NCI-H2227 (cell line): ENCODE data around the gene NKPD1.

ENCODE experiments used
- DNase-seq: peaks from one replicate; lab custom pipeline; 2025; ENCODE audit not compliant: unreplicated experiment; lab: John Stamatoyannopoulos, UW

Gene NKPD1

DNA sequence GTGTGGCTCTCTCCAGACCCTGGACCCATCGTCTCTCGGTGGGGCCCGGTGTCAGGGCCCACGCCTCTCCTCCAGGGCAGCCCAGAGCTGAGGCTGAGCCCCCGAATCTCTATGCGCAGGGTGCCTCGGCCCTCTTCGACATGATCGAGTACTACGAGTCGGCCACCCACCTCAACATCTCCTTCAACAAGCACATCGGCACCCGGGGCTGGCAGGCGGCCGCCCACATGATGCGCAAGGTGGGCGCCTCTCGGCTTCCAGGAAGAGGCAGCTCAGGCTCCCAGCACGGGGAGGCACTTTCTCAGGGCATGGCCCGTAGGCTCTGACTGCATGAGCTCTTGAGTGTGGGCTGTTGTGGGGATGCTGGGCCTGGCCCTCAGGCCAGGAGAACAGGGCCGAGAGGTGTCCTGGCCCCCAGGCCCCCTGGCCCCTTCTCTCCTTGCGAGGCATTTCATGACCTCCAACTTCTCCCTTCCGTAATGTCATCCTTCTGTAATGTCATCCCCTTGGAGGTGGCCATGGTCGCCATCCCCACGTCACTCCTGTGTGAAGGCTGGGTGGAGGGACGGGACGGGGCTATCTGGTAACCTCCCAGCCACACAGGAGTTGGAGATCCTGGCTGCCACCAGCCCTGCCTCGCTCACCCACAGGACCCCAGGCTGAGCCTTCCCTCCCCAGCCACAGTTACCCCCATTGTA is 19.4 kb downstream of the NKPD1 start:
- no peak for DNase-seq

DNA sequence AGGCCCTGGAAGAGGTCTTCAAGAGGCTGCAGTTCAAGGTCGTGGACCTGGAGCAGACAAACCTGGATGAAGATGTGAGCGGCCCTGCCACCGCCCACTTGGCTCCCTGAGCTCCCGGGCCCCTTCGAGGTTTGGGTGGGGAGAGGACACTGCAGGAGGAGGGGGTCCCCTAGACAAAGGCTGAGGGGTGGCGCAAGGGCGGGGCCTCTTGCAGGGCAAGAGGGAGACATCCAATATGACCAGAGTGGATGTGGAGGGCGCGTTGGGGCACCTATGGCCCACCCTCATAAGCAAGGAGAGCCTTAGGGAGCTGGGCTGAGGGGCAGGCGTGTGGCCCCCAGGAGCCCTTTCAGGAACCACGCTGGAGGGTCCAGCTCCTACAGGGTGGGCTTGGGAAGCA is 20.2 kb downstream of the NKPD1 start:
- DNase-seq, result no peak

DNA sequence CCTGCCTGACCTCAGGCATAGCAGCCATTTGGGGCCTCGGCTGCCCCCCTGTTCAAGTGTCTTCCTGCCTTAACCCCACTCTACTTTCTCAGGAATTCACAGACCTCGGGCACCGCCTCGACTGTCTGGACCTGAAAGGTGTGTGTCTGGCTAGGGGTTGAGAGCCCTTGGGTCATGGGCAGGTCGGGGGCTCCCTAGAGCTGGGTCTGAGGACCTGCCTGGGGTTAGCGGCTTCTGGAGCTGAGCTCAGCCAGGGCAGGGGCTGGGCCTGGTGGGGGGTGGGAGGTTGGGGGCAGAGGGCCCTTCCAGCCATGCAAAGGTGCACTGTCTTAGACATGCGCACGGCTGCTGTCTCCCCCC is 20.7 kb downstream of the NKPD1 start:
- DNase-seq, result no peak

DNA sequence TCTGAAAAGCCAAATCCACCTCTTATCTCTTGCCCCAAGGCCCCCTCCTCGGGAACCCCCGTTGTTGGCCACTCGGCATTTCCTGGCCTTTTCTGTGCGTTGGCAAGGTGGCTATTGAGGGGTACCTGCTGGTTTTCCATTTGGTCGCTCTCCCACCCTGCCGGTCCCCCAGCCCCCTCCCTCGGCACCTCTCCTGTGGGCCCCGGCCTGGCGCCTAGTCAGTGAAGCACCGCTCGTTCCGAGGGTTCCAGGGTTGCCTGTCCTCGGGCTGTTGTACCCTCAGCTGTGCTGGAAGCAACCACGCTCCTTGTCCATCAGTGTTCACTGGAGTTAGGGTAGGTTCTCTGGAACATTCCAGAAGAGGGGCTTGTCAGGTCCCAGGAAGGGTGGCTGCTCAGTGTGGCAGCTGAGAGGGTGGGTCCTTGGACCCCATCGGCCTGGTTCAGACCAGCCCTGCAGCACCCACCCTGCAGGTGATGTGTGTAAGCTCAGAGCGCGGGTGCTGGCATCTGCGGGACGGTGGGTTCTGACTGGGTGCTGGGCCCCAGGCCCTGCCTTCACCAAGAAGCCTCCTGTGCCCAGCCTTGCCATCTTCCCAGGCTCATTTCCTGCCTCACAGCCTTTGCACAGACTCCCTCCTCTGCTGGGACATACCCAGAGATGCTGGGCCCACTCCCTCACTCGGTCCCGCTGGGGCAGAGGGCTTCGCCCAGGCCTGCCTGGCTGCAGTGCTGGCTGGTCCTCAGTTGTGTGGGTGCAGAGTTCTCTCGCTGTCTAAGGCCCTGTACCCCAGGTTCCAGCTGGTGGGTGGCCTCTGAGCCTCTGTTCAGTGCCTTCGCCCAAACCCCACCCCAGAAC is 21.3 kb downstream of the NKPD1 start:
- no peak for DNase-seq

DNA sequence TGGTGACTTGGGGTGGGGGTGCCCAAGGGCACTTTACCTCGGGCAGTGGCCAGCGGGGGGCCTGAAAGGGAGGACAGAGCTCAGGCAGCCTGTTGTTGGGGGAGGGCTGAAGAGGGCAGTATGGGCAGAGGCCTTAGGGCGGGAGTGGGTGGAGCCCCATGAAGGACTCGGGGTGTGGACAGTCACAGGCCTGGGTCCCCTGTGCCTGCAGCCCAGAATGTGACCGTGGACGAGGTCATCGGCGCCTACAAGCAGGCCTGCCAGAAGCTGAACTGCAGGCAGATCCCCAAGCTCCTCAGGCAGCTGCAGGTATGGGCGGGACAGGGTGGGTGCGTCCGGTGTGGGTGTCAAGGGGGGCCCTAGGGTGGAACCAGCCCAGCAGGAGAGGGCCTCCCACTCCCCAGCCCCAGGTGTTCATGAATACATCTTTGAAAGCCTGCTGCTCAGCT is 22.5 kb downstream of the NKPD1 start:
- no peak for DNase-seq

DNA sequence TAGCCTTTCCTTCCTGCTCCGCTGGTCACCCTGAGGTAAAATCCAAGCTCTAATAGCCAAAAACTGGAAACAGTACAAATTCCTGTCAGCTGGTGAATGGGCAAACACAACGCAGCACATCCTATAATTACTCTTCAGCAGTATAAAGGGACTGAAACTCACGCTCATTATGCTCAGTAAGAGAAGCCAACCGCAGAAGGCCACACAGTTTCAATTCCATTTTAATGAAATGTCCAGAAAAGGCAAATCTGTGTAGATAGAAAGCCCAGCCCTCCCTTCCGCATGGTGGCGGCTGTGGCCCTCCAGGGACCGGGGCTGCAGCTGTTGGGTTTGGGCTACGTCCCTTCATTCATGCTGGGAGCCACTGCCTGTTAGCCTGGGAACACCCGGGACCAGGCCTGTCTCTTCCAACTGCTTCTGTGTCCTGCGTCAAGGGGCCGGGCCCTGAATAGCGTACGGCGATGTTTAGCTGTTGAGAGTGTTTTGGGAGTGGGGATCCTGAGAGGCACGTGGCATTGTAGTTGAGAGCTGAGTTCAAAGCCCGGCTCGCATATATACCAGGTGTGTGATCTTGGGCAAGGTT is 23.5 kb downstream of the NKPD1 start:
- DNase-seq, result peak; percentile 53

DNA sequence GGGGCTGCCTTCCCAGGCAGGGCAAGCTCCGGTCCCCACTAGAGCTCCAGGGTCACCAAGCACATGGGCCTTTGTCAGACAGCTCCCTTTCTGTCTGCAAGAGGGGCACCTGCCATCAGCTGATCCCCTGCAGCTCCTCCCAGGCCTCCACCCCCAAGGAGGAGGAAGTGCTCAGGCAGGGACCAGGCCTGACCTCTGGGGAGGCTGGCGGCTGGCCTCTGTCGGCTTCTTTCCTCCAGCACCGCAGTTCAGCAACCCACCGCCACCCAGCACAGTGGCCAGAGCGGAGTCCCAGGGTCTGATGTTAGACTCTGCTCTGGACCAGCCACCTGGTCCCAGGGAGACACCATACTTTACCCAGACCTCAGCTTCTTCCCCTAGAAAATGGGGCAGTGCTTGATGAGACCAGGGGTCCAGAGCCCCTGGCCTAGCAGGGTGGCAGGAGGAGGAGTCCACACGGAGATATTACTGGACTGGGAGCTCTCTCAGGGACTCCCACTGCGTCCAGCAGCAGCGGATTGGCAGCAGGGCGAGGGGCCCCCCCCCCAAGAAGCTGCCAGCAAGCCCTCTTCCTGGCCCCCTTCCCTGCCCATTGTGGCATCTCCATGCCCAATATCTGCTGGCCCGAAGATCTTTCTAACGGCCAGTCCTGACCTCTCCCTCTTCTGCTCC is 24.1 kb downstream of the NKPD1 start:
- no peak for DNase-seq

DNA sequence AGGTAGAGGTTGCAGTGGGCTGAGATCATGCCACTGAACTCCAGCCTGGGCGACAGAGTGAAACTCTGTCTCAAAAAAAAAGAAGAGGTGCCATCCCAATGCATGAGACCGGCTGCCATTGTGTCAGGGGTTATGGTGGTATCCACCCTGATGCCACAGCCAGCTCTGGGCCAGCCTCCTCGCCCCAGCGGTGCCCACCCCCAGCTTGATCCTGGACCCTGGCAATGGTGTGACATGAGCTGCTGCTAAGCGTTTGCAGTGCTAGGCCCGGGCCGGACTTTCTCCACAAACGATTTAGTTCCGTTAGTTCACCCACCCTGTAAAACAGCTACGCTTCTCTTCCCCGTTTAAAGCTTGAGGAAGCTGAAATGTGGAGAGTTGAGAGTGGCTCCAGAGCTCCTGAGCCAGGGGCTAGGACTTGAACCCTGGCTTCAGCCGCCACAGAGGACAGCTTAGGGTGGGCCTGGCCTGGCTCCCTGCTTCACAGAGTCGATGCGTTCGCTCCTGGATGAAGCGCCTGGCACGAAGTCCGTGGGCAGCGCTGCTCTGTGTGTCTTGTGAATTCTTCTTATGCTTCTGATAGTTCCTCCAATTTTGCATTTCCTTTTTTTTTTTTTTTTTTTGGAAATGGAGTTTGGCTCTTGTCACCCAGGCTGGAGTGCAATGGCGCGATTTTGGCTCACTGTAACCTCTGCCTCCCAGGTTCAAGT is 25.5 kb downstream of the NKPD1 start:
- DNase-seq, result no peak

DNA sequence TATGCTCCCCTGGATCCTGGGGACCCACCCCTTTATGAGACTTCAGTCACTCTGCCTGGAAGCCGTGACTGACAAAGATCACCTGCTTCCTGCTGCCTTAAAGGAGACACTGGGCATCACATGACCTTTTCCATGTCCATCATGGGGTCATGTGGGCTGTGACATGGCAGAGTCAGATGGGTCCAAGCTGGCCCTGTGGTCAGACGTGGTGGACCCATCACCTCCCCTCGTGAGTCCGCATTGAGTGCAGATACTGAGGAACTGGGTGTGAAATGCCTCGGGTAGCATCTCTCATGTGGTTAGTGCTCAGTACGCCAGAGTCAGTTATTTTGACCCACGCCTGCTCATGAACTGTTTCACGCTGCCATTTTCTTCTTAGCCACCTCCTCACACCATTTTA is 27.1 kb downstream of the NKPD1 start:
- DNase-seq, result no peak

DNA sequence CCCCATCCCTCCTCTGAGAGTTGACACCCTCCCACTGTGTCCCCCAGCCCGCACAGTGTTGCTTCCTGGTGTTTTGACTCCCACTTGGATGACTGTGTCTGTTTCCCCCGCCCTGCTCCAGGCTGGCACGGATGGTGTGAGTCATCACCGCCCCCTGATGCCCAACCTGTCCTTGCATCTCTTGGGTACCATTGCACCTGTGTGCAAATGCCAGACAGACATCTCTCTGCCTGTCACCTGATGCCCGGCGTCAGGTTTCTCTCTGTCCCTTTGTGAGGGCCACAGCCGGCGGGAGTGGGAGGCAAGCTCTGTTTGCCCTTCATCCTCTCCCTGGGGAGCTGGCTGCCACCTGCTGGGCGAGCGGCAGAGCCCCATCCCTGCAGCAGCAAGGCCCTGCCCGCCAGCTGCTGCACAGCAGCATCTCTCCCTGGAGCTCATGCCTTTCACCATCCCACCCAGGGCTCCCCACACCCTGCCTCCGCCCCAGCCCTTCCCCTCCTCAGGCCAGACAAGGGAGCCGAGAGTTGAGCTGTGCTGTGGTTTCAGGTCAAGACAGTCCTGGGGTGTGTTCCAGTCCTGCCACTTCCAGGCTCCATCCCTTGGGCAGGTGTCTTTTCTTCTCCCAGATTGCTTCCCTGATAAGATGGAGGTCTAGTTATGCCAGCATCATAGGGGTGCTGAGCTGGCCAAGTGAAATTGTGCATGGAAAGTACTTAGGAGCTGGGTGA is 29.7 kb downstream of the NKPD1 start:
- no peak for DNase-seq

DNA sequence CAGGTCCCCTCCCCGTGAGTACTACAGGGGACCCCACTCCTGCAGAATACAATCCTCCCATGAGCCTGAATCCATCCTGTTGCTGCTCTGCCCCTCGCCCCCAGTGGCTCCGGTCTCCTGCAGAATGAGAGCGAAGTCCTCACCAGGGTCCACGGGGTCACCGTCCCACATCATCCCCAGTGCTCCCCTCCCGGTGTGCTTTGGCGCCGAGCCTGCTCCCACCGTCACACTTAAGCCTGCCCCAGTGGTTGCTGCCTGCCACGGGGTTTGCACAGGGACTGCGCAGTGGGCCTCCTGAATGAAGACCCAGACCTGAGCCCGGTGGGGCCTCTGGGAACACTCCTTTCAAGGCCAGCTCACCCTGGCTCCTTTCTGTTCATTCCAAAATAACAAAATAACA is 30.5 kb downstream of the NKPD1 start:
- DNase-seq, result no peak

DNA sequence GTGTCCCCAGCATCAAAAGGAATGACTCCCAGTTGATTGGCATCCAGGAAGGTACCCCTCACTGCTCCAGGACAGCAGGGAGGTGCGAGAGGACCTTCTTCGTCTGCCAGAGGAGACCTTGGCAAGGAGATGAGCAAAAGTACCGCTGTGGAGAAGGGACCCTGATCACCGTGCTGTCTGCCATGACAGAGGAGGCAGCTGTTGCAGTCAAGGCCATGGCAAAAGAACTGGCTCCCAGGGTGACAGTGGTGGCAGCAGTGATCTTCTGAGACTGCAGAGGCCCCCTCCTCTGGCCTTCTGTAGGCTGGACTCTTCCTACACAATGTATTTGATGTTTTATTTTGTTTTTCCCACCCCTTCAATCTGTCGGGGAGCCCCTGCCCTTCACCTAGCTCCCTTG is 32.0 kb downstream of the NKPD1 start:
- no peak for DNase-seq

DNA sequence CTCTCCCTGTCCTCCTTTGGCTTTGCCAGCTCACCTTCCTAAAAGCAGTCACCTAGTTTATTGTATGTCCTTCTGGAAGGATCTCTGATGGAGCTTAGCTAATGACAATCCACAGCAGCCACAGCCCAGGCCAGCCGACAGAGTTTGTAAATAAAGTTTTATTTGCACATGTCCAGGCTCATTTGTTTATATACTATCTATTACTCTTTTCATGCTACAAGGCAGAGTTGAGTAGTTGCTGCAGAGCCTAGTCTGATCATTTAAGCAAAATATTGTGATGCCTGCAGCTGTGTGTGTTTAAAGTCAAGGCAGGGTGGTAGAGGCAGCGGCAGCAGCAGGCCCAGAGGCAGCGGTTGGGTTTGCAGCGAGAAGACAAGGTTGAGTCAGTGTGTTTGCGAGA is 32.6 kb downstream of the NKPD1 start:
- no peak for DNase-seq

DNA sequence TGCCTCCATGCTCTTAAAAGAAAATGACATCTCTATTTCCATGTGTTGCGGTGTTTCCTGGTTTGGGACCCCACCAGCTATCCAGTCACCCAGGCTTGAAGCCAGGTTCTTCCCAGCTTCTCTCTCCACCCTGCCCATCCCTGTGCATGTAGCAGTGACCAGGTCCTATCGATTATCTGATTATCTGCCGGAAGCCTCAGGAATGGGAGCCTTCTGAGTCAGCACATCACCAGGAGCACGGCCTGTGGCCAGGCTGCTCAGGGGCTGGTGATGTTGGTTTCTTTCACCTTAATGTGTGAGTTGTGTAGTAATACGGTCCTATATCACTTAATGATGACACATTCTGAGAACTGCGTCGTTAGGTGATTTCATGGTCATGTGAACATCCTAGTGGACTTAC is 34.1 kb downstream of the NKPD1 start:
- DNase-seq, result no peak

DNA sequence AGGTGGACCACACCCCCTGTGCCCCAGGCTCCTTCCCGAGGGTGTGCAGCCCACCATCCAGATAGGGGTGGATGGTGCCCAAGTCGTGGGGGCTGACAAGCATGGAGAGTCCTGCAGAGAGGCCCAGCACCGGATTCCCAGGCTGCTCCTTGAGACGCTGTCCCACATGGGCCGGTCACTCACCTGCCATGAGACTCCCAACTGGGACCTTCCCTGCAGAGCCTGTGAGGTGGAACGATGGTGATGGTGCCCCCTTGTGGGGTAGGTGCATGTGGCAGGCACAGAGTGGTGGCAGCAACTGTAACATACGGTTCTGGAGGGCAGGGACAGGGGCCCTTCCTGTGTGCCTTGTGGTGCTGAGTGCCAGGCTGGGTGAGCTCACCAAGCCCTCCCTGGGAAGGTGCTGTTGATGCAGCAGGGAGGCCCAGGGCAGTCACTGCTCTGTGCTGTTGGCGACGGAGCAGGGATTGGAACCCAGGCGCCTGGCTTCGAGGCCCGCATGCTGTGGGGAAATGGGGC is 34.7 kb downstream of the NKPD1 start:
- peak; percentile 33 for DNase-seq

DNA sequence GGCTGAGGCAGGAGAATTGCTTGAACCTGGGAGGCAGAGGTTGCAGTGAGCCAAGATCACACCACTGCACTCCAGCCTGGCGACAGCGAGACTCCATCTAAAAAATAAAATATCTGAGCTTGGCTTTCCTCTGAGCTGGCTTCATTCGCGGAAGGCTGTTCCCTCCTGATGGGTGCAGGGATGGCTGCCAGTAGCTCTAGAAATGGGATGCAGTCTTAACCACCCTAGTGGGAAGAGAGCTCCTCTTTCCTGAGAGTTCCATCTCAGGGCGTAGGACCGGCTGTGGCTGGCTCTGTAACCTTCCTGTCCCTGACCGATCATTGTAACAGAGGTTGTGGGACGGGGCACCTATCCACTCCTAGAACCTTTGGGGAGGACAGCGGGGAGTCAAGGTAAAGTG is 35.4 kb downstream of the NKPD1 start:
- DNase-seq, result no peak

DNA sequence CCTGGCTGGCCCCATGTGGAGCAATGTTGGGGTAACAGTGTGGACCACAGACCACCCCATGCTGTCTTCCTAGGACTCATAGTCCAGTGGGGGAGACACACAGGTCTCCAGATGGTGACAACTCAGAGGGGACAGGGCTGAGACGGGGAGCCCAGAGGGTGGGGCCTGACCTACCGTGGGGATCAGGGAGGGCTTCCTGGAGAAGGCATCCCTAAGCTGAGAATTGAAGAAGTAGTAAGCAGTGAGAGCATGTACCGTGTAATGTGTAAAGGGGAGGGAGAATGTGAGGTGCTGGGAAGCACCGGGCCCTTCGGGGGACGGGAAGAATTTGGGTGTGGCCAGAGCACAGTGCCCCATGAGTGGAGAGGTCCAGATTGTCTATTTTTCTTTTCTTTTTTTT is 36.8 kb downstream of the NKPD1 start:
- no peak for DNase-seq

DNA sequence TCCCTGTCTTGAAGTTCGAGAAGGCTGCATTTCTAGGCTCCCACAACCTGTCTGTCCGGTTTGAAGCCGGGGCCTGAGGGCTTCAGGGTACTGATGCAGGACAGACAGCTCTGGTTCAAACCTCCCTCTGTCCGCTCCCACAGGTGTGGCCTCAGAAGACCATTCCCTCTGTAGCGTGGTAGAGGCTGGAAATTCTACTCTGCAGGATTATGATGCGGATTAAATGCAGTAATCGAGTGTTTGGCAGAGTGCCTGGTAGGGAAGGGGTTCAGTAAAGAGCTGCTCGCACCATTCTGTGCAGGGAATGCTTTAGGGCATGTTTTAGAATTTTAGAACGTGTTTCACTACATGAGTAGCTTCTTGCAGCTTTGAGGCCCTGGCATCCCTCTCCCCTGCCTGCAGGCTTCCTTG is 37.3 kb downstream of the NKPD1 start:
- no peak for DNase-seq

DNA sequence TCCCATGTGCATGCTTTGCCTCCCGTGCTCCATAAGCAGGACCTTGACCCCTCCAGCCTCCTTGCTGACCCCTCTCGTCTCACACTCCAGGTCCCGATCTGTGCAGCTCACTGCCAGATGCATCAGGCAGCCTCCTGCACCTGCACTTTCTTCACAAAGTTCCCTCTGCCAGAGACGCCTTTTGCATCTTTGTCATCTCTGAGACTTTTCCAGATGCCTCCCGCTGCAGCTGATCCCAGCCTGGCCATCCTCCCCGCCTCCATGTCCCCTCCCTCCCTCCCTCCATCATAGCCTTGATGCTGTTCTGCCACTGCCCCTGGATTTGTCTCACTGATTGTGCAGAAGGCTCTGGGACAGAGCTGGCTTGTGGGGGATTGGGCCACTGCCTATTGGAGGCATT is 38.0 kb downstream of the NKPD1 start:
- no peak for DNase-seq

DNA sequence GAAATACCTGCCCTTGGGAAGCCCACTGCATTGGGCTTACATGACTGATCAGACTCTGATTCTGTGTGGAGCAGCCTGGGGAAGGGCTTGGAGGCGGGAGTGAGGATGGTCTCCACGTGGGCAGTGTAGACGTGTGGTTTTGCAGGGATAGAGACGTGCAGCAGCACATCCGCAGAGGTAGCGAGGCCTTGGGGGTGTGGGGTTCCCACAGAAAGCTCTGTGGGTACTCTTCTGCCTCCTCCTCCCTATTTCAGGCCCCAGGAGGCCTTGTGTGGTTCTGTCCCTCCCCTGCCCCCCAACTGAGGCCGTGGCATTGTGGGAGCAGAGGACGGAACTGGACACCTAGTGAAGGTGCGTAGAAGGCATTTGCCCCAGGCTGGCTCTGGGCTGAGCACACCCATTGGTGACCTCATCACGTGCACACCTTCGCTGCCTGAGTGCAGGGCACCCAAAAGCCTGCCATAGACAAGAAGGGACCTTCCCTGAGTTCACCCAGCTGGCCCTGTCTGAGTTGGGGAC is 38.9 kb downstream of the NKPD1 start:
- no peak for DNase-seq
